Measurements from ENCODE around the gene SRRM5.
A peak's percentile ranks its signal among the peaks of the same experiment; 100 is the strongest.
"Not testable (repeated sequence)": the region's sequence is repeated elsewhere in the genome, so short reads cannot be mapped to it uniquely, and the experiment has no call there.

SRRM5 gene

DNA sequence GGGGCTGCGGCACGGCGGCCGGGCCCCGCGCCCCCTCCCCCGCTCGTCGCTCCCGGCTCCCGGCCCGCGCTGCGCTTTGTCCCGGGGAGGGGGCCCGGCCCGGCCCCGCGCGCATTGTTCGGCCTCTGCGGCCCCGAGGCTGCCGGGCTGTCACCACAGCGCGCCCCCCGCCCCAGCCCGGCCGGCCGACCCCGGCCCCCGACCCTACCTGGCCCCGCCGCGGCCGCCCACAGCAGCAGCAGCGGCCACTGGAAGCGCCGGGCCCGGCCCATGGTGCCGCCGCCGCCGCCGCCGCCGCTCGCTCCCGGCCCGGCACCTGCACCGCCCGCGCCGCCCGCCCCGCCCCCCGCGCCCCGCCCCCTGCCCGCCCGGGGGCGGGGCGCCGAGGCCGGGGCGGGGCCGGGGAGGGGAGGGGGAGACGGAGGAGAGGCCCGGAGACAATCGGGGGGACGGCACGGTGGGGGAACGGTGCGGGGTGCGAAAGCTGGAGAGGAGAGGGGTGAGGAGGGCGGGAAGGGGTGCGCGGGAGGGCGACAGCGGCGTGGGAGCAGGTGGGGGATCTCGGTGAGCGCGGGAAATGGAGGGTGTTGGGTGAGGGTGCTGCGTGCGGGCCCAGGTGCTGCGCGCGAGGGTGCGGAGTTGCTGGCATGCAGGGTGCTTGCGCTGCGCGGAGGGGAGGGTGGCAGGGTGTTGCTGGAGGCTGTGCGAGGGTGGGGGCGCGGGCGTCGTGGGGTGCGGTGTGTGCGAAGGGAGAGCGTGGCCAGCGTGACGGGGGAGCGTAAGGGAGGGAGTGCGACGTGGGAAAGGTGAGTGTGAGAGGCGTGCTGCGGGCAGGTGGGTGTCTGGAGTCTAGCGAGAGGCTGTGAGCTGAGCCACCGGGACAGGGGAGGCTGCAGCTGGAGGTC lies 27.9 kb downstream of the SRRM5 start, which contains the start of gene CADM4:
TSS of gene CADM4 (minus strand) at position 332 of the 905 bp plus-strand sequence. CDS start at position 272, 60 bp downstream.
- DNase-seq, result peak; percentile 58 to 64

DNA sequence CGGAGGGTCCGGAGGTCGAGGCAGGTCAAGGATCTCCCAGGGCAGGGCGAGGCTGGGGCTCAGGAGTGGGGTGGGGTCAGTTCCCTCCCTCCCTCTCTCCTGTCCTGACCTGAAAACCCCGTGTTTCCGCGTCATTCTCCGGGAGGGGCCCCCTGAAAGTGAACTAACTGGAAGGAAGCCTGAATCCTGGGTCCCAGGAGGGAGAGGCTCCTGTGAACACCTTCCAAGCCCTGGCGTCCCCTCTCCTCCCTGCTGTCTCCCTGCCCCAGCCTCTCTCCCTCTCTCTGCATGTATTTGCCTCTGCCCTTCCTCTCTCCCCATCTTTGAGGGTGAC lies 28.5 kb downstream of the SRRM5 start:
- no peak for DNase-seq

DNA sequence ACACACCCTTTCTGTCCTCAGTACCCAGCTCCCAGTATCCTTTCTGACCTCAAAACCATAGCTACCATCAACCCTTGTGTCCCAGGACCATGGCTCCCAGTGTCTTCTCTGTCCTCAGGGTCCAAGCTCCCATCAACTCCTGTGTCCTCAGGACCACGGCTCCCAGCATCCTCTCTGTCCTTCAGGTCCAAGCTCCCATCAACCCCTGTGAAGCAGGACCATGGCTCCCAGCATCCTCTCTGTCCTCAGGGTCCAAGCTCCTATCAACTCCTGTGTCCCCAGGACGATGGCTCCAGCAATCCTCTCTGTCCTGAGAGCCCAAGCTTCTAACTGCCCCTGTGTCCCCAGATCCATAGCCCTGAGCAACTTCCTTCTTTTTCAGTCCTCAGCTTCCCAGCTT lies 29.4 kb downstream of the SRRM5 start:
- no peak for DNase-seq

DNA sequence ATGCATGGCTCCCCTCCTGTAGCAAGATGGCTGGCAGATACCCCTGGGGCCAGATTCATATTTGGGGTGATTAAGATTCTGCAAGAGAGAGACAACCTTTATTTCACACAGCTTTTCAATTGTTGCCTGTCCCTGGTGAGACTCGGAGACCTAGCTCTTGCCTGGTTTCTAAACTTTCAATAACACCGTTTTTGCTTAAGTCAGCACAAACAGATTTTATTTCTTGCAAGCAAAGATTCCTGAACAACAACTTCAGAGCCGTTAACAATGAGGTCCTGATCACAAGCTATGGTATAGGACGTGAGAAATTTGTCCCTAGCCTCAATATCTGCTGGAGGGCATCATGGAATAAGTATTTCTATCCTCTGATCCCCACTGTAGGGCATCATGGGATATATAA lies 30.6 kb downstream of the SRRM5 start:
- DNase-seq, result no peak

DNA sequence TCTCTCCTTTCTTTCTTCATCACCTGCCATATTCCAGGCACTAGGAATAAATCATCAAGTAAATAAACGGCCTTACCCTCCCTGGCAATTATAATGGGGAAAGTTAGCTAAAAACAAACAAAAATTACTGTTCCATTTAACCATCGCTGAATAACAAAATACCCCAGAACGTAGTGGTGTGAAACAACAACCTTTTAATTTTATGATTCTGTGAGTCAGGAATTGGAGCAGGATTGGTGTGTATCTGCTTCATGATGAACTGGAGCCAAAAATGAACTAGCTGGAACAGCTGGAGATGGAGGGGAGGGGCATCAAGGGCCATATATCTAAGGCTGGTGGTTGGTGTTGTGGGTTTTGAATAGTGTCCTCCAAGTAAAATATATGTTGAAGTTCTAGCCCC lies 31.4 kb downstream of the SRRM5 start:
- DNase-seq, result no peak

DNA sequence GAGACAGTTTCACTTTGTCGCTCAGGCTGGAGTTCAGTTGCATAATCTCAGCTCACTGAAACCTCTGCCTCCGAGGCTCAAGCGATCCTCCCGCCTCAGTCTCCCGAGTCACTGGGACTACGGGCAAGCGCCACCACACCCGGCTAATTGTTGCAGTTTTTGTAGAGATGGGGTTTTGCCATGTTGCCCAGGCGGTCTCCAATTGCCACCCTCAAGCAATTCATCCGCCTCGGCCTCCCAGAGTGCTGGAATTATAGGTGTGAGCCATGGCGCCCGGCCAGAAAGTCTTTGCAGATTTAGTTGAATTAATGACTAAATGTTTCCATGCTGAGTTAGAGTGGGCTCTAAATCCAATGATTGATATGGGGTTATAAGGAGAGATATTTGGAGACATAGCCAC lies 32.3 kb downstream of the SRRM5 start:
- no peak for DNase-seq

DNA sequence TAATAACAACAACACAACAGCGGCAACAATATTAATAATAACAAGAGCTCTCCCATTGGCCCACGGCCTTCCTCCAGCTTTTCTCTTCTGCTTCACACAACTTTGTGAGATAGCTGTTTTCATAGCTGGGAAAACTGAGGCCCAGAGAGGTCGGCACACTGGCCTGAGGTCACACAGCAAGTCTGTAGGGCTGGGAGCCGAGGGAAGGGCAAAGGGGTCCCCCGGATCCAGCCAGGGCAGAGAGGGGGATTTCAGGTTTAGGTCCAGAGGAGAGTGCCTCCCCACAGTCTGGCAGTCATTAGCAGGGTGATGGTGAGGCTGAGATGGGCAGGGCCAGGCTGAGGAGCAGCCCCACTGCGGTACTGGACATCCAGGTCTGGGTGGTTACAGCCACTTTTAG lies 36.7 kb downstream of the SRRM5 start:
- DNase-seq, result no peak

DNA sequence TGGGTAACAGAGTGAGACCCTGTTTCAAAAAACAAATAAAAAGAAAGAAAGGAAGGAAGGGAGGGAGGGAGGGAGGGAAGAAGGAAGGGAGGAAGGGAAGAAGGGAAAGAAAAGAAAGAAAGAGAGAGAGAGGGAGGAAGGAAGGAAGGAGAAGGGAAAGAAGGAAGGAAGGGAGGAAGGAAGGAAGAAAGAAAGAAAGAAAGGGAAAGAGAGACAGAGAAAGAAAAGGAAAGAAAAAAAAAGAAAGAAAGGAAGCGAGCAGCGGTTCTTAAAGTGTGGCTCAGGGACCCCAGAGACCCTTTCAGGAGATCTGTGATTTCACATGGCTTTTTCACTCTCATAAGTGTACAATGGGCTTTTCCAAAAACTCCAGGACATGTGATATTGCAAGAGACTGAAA lies 37.6 kb downstream of the SRRM5 start:
- DNase-seq, result no peak

DNA sequence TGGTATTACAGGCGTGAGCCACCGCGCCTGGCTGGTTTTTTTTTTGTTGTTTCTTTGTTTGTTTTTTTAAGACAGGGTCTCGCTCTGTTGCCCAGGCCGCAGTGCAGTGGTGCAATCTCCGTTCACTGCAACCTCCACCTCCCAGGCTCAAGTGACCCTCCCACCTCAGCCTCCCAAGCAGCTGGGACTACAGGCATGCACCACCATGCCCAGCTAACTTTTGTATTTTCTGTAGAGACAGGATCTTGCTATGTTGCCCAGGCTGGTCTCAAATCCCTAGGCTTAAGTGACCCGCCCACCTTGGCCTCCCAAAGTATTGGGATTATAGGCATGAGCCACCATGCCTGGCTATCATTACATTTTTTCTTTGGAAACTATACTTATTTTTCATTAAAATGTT lies 38.4 kb downstream of the SRRM5 start:
- not testable (repeated sequence) for DNase-seq

DNA sequence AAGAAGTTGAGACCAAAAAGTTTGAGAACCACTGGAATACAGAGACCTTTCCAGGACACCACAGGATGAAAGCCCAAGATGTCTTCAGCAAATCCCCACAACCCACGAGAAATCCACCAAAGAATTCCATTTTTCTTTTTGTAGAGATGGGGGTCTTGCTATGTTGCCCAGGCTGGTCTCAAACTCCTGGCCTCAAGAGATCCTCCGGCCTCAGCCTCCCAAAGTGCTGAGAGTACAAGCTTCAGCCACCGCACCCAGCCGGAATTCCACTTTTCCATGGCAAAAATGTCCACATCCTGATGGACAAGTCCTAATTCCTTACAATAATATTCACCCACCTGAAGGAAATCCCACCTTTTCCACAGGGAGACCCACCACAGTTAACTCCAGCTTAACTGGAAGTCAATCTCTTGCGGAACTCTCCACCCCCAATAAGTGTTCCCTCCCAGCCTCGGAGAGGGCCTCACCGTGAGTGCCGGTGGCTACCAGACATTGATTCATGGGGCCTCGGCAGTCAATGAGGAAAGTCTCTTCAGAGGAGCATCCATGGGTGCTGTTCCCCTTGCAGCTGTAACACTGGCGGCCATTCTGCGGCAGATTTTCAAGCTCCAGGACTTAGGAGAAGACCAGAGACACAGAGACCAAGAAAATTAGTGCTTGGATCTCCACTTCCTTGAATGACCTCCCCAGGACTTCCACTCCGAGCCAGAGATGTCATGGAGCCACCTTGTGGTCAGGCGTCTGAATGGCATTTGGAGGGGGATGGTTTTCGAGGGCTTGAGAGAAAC lies 40.1 kb downstream of the SRRM5 start:
- peak; percentile 50 to 53 for DNase-seq

DNA sequence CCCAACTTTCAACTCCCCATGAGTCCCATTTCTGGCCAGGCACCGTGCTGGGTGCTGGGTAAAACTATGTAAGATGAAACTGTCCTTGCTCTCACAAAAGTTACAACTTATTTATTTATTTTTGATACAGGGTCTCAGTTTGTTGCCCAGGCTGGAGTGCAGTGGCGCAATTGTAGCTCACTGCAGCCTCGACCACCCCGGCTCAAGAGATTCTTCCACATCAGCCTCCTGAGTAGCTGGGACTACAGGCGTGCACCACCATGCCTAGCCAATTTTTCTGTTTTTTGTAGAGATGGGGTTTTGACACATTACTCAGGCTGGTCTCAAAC lies 40.6 kb downstream of the SRRM5 start:
- DNase-seq, result no peak

DNA sequence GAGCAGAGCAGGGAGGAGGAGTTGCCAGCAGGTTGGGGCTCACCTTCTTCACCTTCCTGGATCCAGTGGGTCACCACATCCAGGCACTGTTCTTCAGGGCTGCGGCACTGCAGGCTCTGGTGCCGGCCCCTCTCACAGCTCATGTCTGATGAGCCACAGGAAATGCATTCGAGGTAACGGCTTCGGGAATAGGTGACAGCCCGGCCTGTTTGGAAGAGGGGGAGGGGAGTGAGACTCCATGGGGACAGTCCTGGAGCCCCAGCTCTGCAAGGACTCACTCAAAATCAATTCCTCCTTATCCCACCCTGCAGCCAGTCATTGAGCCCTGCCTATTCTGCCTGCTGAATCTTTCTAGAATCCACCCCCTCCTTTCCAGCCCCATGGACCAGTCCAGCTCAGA lies 44.5 kb downstream of the SRRM5 start:
- DNase-seq, result no peak

DNA sequence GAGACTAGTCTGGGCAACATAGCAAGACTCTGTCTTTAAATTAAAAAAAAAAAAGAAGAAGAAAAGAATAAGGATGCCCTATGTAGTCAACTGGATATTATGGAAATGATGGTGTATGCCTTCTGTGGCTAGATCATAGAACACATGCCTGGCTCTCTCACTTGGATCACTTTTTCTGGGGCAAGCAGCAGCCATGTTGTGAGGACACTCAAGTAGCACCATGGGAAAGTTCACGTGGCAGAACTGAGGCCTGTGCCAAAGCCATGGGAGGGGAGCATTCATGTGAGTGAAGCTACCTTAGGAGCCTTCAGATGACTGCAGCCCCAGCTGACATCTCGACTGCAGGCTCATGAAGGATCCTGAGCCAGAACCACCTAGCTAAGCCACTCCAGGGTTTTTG lies 46.1 kb downstream of the SRRM5 start:
- DNase-seq, result no peak

DNA sequence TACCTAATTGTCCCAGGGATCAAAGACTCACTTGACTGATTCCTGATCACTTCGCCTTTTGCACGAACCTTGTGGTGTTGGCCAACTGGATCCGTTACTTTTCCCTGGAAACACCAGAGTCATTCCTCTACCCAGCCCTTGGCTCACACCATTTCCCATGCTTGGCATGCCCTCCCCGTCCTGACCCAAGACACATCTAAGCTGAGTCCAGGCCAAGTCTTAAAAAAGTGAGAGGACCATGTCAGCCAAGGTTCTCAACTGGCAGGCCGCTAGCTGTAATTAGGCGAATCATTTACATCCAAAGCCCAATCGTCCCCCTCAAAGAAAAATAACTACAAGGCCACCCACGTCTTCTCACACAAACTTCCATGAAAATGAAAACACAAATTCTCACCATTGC lies 46.6 kb downstream of the SRRM5 start:
- no peak for DNase-seq

DNA sequence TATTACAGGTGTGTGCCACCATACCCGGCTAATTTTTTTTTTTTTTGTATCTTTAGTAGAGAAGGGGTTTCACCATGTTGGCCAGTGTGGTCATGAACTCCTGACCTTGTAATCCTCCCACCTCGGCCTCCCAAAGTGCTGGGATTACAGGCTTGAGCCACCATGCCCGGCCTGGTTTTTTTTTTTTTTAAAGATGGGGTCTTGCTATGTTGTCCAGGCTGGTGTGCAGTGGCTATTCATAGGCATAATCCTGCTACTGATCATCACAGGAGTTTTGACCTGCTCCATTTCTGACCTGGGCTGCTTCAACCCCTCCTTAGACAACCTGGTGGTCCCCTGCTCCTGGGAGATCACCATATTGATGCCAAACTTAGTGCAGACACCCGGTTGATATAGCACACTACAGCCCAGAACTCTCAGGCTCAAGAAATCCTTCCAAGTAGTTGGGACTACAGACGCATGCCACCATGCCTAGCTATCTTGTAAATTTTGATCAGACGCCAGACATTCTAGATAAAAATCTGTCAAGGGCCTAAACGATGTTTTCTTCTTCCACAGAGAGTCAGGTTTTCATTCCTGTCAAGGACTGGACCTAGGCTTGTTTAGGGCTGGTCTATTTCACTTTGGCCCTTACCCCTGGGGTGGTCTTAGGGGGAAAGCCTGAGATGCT lies 48.5 kb downstream of the SRRM5 start:
- DNase-seq, result no peak

DNA sequence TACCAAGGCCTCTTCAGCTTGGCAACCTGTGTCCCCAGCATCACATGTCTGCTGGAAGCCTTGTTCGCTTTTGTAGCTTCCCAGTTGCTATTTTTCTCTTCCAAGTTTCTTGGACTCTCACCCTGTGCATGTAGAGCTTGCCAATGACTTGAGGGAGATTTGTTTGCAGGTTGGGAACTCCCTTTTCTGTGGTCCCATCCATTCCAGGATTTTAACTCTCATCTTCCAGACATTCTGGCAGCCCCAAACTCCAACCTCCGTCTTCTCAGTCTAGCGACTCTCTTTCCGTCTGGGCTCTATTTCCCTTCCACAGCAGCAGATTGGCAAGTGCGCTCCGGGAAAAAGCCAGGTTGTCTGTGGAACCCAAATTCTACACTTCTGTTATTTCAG lies 49.1 kb downstream of the SRRM5 start:
- DNase-seq, result no peak

DNA sequence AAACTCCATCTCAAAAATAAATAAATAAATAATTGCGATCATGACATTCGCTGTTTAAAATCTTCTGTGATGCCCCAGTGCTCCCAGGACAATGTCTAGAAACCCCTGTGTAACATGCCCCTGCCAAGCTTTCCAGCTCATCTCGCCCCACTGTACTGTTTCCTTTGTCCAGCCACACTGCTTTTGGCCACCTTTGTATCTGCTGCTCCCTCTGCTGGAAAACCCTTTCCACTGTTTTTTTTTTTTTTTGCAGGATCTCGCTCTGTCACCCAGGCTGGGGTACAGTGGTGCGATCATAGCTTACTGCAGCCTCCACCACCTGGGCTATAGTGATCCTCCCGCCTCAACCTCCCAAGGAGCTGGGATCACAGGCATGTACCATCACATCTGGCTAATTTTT lies 50.6 kb downstream of the SRRM5 start:
- no peak for DNase-seq

DNA sequence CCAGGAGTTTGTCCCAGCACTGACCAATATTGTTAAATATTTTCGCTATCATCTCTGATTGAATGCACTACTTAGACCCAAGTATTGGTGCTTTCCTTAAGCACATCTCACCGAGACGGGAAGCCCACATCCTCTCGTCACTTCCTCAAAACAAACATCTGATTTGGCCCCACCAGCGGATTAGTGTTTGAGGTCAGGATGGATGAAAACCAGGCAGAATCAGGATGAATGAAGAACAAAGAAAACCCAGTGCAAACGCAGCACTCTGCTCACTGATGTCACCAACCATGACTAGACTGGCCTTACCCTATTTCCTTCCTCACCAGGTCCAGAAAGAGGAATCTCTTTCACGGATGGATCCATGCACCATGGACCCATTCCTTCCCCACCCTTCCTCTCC lies 52.1 kb downstream of the SRRM5 start:
- peak; percentile 61 to 68 for DNase-seq

Data from CD4-positive, alpha-beta T cell treated with Interleukin-1 beta for 1 hour (primary cell).